GM06990 (cell line): ENCODE data around the gene UGT1A6.

Source experiments
- DNase-seq: peaks from one replicate; pipeline ENCODE4 v3.0.0-alpha.2; 2011; ENCODE audit not compliant: insufficient read length; ENCODE audit errors: extremely low read depth
- H3K27me3 ChIP-seq: replicated peaks from 2 replicates; pipeline ENCODE4 v1.6.0; 2011; ENCODE audit warnings: low read length; ENCODE audit not compliant: control insufficient read depth, insufficient read depth
- H3K36me3 ChIP-seq: 2 replicates; pipeline ENCODE4 v1.5.1; 2011; ENCODE audit warnings: low read length; ENCODE audit not compliant: control insufficient read depth, insufficient read depth
- H3K4me3 ChIP-seq: replicated peaks from 2 replicates; pipeline ENCODE4 v1.5.1; 2011; ENCODE audit warnings: low read depth, mild to moderate bottlenecking, control low read depth, low read length
- TF ChIP-seq, protein P1 (sequence below): IDR thresholded peaks from 2 replicates; pipeline ENCODE4 v1.5.1; 2011; ENCODE audit warnings: low read length, control low read depth, mild to moderate bottlenecking, inconsistent platforms; ENCODE audit not compliant: insufficient read depth, poor library complexity, severe bottlenecking

The UGT1A6 gene

DNA sequence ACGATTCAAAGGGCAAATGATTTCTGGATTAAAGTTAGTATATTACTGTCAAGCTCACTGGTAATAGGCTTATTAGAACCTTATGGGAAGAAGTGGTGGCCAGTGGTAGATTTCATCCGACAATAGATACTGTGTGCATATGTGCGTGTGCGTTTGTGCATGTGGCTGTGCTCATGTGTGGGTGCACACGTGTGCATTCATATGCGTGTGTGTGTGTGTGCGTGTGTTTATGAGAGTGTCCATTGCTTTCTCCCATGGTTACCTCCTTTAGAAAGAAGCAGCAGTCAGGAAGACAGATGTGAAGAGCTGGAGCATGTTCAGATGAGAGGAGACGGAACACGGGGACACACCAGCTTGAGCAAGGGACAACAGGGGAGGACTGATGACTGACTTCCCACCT lies 76.6 kb downstream of the UGT1A6 start:
- no peaks in the 10 kb centered on the region for H3K36me3 ChIP-seq
- TF ChIP-seq, protein P1, sequence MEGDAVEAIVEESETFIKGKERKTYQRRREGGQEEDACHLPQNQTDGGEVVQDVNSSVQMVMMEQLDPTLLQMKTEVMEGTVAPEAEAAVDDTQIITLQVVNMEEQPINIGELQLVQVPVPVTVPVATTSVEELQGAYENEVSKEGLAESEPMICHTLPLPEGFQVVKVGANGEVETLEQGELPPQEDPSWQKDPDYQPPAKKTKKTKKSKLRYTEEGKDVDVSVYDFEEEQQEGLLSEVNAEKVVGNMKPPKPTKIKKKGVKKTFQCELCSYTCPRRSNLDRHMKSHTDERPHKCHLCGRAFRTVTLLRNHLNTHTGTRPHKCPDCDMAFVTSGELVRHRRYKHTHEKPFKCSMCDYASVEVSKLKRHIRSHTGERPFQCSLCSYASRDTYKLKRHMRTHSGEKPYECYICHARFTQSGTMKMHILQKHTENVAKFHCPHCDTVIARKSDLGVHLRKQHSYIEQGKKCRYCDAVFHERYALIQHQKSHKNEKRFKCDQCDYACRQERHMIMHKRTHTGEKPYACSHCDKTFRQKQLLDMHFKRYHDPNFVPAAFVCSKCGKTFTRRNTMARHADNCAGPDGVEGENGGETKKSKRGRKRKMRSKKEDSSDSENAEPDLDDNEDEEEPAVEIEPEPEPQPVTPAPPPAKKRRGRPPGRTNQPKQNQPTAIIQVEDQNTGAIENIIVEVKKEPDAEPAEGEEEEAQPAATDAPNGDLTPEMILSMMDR: no peak

DNA sequence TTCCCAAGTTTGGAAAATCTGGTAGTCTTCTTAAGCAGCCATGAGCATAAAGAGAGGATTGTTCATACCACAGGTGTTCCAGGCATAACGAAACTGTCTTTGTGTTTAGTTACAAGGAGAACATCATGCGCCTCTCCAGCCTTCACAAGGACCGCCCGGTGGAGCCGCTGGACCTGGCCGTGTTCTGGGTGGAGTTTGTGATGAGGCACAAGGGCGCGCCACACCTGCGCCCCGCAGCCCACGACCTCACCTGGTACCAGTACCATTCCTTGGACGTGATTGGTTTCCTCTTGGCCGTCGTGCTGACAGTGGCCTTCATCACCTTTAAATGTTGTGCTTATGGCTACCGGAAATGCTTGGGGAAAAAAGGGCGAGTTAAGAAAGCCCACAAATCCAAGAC lies 79.5 kb downstream of the UGT1A6 start:
- TF ChIP-seq, protein P1: no peak
- H3K27me3 ChIP-seq: no peaks in the 10 kb centered on the region
- no peak for DNase-seq
- no peaks in the 10 kb centered on the region for H3K36me3 ChIP-seq
- H3K4me3 ChIP-seq: no peak overlapping the region

More for the DNA sequence above, 76.6 kb downstream of the UGT1A6 start:
- no peak for DNase-seq
- Histone ChIP-seq H3K27me3 (no peaks in the 10 kb centered on the region), H3K4me3 (no peak overlapping the region)

DNA sequence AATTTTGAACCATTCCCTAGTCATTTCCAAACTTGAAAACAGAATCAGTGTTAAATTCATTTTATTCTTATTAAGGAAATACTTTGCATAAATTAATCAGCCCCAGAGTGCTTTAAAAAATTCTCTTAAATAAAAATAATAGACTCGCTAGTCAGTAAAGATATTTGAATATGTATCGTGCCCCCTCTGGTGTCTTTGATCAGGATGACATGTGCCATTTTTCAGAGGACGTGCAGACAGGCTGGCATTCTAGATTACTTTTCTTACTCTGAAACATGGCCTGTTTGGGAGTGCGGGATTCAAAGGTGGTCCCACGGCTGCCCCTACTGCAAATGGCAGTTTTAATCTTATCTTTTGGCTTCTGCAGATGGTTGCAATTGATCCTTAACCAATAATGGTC lies 79.9 kb downstream of the UGT1A6 start:
- H3K36me3 ChIP-seq: no peaks in the 10 kb centered on the region
- TF ChIP-seq, protein P1: no peak
- no peak overlapping the region for H3K4me3 ChIP-seq
- H3K27me3 ChIP-seq: no peaks in the 10 kb centered on the region
- DNase-seq: no peak

DNA sequence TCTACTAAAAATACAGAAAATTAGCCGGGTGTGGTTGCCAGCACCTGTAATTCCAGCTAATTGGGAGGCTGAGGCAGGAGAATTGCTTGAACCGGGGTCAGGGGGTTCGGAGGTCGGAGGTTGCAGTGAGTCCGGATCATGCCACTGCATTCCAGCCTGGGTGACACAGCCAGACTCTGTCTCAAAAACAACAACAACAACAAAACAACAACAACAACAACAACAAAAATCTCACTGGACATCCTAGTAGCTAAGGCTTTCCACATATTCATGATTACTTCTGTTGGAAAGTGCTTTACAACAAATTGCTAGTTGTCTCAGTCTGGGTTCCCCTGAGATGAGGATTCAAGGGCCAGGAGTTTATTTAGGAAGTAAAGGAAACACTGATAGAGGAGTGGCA lies 81.2 kb downstream of the UGT1A6 start:
- DNase-seq: no peak
- TF ChIP-seq, protein P1: no peak
- Histone ChIP-seq H3K27me3 (no peaks in the 10 kb centered on the region), H3K36me3 (no peaks in the 10 kb centered on the region), H3K4me3 (no peak overlapping the region)

DNA sequence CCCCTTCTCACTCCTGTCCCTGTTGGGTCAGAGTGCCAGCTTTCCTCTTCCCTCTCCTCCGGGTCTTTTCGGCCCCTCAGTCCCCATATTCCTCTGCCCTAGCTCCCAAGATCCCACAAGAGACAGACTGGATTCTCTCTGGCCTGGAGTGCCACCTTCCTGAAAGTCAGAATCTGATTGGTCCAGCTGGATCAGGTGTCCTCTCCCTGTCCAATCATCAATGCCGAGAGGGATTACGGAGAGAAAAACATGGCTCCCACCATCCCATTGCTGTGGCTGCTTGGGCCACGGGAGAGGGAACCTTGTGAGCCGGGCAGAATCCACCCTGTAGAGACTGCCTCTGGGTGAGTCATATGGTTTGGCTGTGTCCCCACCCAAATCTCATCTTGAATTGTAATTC lies 82.7 kb downstream of the UGT1A6 start:
- no peak for DNase-seq
- TF ChIP-seq, protein P1: no peak
- Histone ChIP-seq H3K36me3 (no peaks in the 10 kb centered on the region), H3K27me3 (no peaks in the 10 kb centered on the region), H3K4me3 (no peak overlapping the region)

DNA sequence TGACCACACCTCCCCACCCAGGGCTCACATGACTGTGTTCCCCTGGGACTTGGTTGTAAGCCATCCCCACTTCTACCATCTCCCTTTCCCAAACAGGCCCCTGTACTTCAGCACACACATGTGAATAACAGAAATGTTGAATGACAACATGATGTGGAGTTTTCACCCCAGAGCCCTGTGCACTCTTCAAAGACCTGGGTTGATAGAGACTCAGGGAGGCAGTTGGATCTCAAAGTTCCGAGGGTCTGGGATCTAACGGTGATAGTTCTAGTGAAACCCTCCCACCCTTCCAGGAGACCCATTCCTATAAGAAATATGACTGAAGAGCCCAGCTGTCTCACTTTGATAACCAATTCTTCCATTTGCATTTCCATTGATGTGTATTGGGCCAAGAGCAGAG lies 85.3 kb downstream of the UGT1A6 start, which contains the start of gene MROH2A:
Gene MROH2A (plus strand): TSS at position 301 of the 400 bp plus-strand sequence. CDS start 1,029 bp downstream, outside the sequence.
- DNase-seq: no peak
- H3K27me3 ChIP-seq: no peaks in the 10 kb centered on the region
- H3K36me3 ChIP-seq: no peaks in the 10 kb centered on the region
- TF ChIP-seq, protein P1: no peak
- H3K4me3 ChIP-seq: no peak within 1 kb of the TSS
